Neural progenitor cell (in vitro differentiated cells): ENCODE results near the gene TNRC6C. TPM values are rescaled to one million over a fixed set of nuclear protein-coding genes. Genes with fewer than 3 reads are reported as not detected.

Experiments
- DNase-seq: peaks from one replicate; pipeline ENCODE4 v3.0.0-alpha.2; 2016; ENCODE audit warnings: low spot score
- H2AFZ ChIP-seq: fragments of 200-600 bp; sonication (generic); replicated peaks from 2 replicates; pipeline ENCODE4 v1.6.1; 2016; ENCODE audit warnings: antibody characterized with exemption
- H3F3A ChIP-seq: fragments of 200-600 bp; sonication (generic); 2 replicates; pipeline ENCODE4 v1.6.1; 2016; ENCODE audit warnings: antibody characterized with exemption, low read depth
- H3K27ac ChIP-seq: fragments of 200-600 bp; sonication (generic); 2 replicates; pipeline ENCODE4 v1.5.1; 2016; ENCODE audit warnings: mild to moderate bottlenecking
- H3K27me3 ChIP-seq: fragments of 200-600 bp; sonication (generic); 2 replicates; pipeline ENCODE4 v1.6.1; 2016; ENCODE audit warnings: mild to moderate bottlenecking, moderate library complexity
- H3K36me3 ChIP-seq: fragments of 200-600 bp; sonication (generic); 2 replicates; pipeline ENCODE4 v1.5.1; 2016
- H3K4me1 ChIP-seq: fragments of 200-600 bp; sonication (generic); 2 replicates; pipeline ENCODE4 v1.6.1; 2016; ENCODE audit warnings: mixed run types
- H3K4me2 ChIP-seq: fragments of 200-600 bp; sonication (generic); 2 replicates; pipeline ENCODE4 v1.6.1; 2016
- H3K4me3 ChIP-seq: fragments of 200-600 bp; sonication (generic); 2 replicates; pipeline ENCODE4 v1.5.1; 2016
- H3K79me2 ChIP-seq: fragments of 200-600 bp; sonication (generic); 2 replicates; pipeline ENCODE4 v1.6.1; 2016; ENCODE audit warnings: low read depth
- H3K9ac ChIP-seq: fragments of 200-600 bp; sonication (generic); 2 replicates; pipeline ENCODE4 v1.6.1; 2016
- H3K9me3 ChIP-seq: fragments of 200-600 bp; sonication (generic); 2 replicates; pipeline ENCODE4 v1.5.1; 2016; ENCODE audit warnings: low read depth
- H4K20me1 ChIP-seq: fragments of 200-600 bp; sonication (generic); 2 replicates; pipeline ENCODE4 v1.6.1; 2016; ENCODE audit warnings: low read depth
- H3K27ac Mint-ChIP-seq: 3 replicates; pipeline ENCODE4 v1.8.0; 2021; ENCODE audit warnings: mixed read lengths
- H3K27me3 Mint-ChIP-seq: 2 replicates; pipeline ENCODE4 v1.8.0; 2022; ENCODE audit warnings: low read depth, mild to moderate bottlenecking, inconsistent platforms, moderate library complexity, mixed read lengths; ENCODE audit not compliant: insufficient read depth
- H3K36me3 Mint-ChIP-seq: 3 replicates; pipeline ENCODE4 v1.8.0; 2021; ENCODE audit warnings: mixed read lengths
- H3K4me1 Mint-ChIP-seq: 3 replicates; pipeline ENCODE4 v1.8.0; 2021; ENCODE audit warnings: mixed read lengths
- H3K4me3 Mint-ChIP-seq: 3 replicates; pipeline ENCODE4 v1.8.0; 2021; ENCODE audit warnings: mild to moderate bottlenecking, moderate library complexity, mixed read lengths
- H3K9me3 Mint-ChIP-seq: 3 replicates; pipeline ENCODE4 v1.8.0; 2020; ENCODE audit warnings: mixed read lengths
- EZH2 ChIP-seq: fragments of 200-600 bp; sonication (generic); IDR thresholded peaks from 2 replicates; pipeline ENCODE4 v1.6.1; 2017; ENCODE audit warnings: antibody characterized with exemption, mild to moderate bottlenecking, moderate library complexity
- EZH2phosphoT487 ChIP-seq: fragments of 200-600 bp; sonication (generic); IDR thresholded peaks from 2 replicates; pipeline ENCODE4 v1.6.1; 2017; ENCODE audit warnings: antibody characterized with exemption
- total RNA-seq: library from RNA; depleted of rRNA; stranded (reverse); fragments of >200 nt; gene quantifications from 2 replicates; pipeline ENCODE4 v1.2.3, GENCODE V29; 2015; ENCODE audit warnings: low replicate concordance
- TF ChIP-seq, protein P1 (sequence below): fragments of 200-600 bp; sonication (generic); IDR thresholded peaks from 2 replicates; pipeline ENCODE4 v1.5.1; 2017; ENCODE audit warnings: antibody characterized with exemption, mild to moderate bottlenecking

TNRC6C gene
- total RNA-seq, 1 donor from 2014 or later, result 14.9 TPM

GRCh38 chr17:78049609-78050008 is 91.1 kb downstream of the TNRC6C start:
- H3K36me3 ChIP-seq, result peaks cover 4% of the 10 kb centered on the region
- Mint-ChIP-seq H3K27ac (no peak overlapping the region), H3K36me3 (peaks cover 58% of the 10 kb centered on the region), H3K9me3 (no peaks in the 10 kb centered on the region), H3K4me3 (no peak overlapping the region), H3K27me3 (no peaks in the 10 kb centered on the region), H3K4me1 (no peaks in the 10 kb centered on the region)
- H3K27me3 ChIP-seq, result no peaks in the 10 kb centered on the region
- H3K4me3 ChIP-seq, result no peak overlapping the region
- no peak overlapping the region for H3K27ac ChIP-seq
- TF ChIP-seq EZH2 (no peak), EZH2phosphoT487 (no peak)
- TF ChIP-seq, protein P1, sequence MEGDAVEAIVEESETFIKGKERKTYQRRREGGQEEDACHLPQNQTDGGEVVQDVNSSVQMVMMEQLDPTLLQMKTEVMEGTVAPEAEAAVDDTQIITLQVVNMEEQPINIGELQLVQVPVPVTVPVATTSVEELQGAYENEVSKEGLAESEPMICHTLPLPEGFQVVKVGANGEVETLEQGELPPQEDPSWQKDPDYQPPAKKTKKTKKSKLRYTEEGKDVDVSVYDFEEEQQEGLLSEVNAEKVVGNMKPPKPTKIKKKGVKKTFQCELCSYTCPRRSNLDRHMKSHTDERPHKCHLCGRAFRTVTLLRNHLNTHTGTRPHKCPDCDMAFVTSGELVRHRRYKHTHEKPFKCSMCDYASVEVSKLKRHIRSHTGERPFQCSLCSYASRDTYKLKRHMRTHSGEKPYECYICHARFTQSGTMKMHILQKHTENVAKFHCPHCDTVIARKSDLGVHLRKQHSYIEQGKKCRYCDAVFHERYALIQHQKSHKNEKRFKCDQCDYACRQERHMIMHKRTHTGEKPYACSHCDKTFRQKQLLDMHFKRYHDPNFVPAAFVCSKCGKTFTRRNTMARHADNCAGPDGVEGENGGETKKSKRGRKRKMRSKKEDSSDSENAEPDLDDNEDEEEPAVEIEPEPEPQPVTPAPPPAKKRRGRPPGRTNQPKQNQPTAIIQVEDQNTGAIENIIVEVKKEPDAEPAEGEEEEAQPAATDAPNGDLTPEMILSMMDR, result no peak
- no peak overlapping the region for H3K9ac ChIP-seq
- no peaks in the 10 kb centered on the region for H3F3A ChIP-seq
- peaks cover 5% of the 10 kb centered on the region for H3K79me2 ChIP-seq
- H2AFZ ChIP-seq, result no peak overlapping the region
- H3K4me1 ChIP-seq, result no peaks in the 10 kb centered on the region
- no peaks in the 10 kb centered on the region for H3K9me3 ChIP-seq
- no peak for DNase-seq
- no peaks in the 10 kb centered on the region for H4K20me1 ChIP-seq
- no peak overlapping the region for H3K4me2 ChIP-seq

- no peaks in the 10 kb centered on the region for H4K20me1 ChIP-seq
- no peak overlapping the region for H2AFZ ChIP-seq
- no peaks in the 10 kb centered on the region for H3K4me1 ChIP-seq
- H3K9ac ChIP-seq, result no peak overlapping the region
- no peaks in the 10 kb centered on the region for H3K27me3 ChIP-seq
- TF ChIP-seq EZH2, result no peak
- TF ChIP-seq, protein P1, result no peak
- TF ChIP-seq EZH2phosphoT487, result no peak
- Mint-ChIP-seq H3K9me3 (no peaks in the 10 kb centered on the region), H3K27ac (no peak overlapping the region), H3K36me3 (peaks cover 50% of the 10 kb centered on the region), H3K27me3 (no peaks in the 10 kb centered on the region), H3K4me1 (no peaks in the 10 kb centered on the region), H3K4me3 (no peak overlapping the region)
- H3K4me2 ChIP-seq, result no peak overlapping the region
- no peaks in the 10 kb centered on the region for H3K9me3 ChIP-seq
- DNase-seq, result no peak
- H3K36me3 ChIP-seq, result peaks cover 4% of the 10 kb centered on the region
- H3K27ac ChIP-seq, result no peak overlapping the region
- no peaks in the 10 kb centered on the region for H3F3A ChIP-seq
- no peaks in the 10 kb centered on the region for H3K79me2 ChIP-seq
- H3K4me3 ChIP-seq, result no peak overlapping the region
Observed at GRCh38 chr17:78051186-78051972, 92.9 kb downstream of the TNRC6C start.

DNA sequence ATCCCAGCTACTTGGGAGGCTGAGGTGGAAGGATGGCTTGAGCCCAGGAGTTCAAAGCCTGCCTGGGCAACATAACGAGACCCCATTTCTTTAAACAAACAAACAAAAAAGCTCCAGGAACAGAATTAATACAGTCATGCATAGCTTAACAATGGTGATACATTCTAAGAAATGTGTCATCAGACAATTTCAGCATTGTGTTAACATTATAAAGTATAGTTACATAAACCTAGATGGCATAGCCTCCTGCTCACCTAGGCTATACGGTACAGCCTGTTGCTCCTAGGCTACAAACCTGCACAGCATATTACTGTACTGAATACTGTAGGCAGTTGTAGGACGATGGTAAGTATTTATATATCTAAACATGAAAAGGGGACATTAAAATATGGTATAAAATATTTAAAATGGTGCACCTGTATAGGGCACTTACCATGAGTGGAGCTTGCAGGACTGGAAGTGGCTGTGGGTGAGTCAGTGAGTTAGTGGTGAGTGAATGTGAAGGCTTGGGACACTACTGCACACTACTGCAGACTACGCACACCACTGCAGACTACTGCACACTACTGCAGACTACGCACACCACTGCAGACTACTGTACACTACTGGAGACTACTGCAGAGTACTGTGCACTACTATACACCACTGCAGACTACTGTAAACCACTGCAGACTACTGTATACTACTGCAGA is 95.4 kb downstream of the TNRC6C start:
- Histone ChIP-seq H3K4me2 (no peak overlapping the region), H4K20me1 (peaks cover 10% of the 10 kb centered on the region), H2AFZ (no peak overlapping the region), H3K27ac (no peak overlapping the region), H3F3A (no peaks in the 10 kb centered on the region), H3K4me3 (no peak overlapping the region), H3K36me3 (no peaks in the 10 kb centered on the region), H3K9me3 (no peaks in the 10 kb centered on the region), H3K27me3 (no peaks in the 10 kb centered on the region), H3K79me2 (no peaks in the 10 kb centered on the region), H3K4me1 (no peaks in the 10 kb centered on the region), H3K9ac (no peak overlapping the region)
- Mint-ChIP-seq H3K4me1 (peaks cover 13% of the 10 kb centered on the region), H3K36me3 (peaks cover 39% of the 10 kb centered on the region), H3K27ac (no peak overlapping the region), H3K4me3 (no peak overlapping the region), H3K27me3 (no peaks in the 10 kb centered on the region), H3K9me3 (no peaks in the 10 kb centered on the region)
- DNase-seq, result no peak
- TF ChIP-seq EZH2, result no peak
- TF ChIP-seq EZH2phosphoT487, result no peak
- TF ChIP-seq, protein P1, result no peak
